GM12801 (cell line): Measurements from ENCODE around the gene TMEM181.

Source experiments
- TF ChIP-seq, protein P1 (sequence below): IDR thresholded peaks from one replicate; pipeline ENCODE4 v1.5.1; 2011; ENCODE audit warnings: control low read depth; ENCODE audit not compliant: insufficient read length; ENCODE audit errors: extremely low read depth

The TMEM181 gene

DNA sequence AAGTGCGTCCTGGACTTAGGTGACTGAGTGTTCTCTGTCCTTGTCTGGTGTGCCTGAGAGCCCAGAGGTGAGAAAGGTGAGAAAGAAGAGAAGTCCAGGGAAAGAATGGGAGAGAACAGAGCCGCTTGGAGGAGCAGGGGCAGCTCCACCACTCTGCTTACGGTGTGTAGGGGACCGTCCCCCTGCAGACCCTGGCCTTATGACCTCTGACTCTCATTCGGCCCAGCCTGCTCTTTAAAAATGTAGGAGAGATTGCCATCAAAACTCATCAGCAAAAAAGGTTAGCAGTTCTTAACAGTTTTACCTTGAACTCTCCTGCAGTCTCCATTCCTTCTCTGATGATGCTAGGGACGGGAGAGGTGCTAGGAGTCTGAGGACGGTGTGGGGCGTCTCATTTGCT lies 2.0 kb downstream of the TMEM181 start:
- TF ChIP-seq, protein P1, sequence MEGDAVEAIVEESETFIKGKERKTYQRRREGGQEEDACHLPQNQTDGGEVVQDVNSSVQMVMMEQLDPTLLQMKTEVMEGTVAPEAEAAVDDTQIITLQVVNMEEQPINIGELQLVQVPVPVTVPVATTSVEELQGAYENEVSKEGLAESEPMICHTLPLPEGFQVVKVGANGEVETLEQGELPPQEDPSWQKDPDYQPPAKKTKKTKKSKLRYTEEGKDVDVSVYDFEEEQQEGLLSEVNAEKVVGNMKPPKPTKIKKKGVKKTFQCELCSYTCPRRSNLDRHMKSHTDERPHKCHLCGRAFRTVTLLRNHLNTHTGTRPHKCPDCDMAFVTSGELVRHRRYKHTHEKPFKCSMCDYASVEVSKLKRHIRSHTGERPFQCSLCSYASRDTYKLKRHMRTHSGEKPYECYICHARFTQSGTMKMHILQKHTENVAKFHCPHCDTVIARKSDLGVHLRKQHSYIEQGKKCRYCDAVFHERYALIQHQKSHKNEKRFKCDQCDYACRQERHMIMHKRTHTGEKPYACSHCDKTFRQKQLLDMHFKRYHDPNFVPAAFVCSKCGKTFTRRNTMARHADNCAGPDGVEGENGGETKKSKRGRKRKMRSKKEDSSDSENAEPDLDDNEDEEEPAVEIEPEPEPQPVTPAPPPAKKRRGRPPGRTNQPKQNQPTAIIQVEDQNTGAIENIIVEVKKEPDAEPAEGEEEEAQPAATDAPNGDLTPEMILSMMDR: no peak

DNA sequence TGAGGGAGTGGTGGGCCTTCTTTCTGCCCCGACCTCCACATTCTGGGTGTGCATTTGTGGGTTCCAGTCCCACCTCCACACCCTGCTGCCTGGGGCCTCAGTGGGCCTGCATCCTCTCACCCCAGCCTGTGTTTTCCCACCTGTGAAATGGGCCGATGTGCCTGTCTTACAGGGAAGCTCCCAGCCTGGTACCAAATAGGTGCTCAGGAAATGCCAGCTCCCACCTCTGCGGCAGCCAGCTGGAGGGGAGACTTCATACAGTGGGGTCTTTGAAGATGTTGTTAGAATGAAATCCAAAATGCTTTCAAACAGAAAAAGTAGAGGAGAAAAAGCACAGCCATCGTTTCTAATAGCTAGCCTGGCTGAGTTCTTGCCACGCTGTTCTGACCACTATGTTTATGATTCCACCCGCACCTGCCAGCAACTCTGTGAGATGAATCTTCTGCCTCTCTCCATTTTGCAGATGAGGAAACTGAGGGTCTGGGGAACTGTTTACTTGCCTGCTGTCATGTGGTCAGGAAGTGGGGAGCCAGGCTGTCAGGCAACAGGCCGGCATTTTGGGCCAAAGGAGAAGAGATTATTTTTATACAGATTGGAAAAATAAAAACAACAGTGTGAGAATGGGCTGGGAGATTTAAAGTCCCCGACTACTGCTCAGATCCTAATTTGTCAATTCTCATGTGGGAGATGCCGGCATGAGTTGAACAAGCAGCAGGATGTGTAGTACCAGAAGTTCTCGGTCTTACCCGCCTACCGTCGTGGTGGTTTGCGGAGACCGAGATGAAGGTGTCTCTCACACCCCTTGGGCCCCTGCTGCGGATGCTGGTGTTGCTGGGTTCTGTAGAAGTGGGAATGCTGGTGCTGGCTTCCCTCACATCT lies 4.6 kb downstream of the TMEM181 start:
- TF ChIP-seq, protein P1: no peak

DNA sequence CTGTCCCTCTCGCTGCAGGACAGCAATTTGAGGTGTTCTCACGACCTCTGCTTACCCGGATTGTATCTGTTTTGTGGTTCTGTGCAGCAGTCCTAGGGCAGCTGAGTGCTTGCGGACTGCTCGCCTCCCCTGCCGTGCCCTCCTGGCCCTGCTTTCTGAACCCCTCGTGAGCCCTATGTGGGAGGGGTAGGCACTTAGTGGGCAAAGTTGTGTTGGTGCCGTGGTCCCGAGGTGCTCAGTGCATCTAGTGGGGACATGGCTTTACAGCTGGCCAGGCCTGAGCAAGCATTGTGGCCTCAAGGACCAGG lies 5.2 kb downstream of the TMEM181 start:
- TF ChIP-seq, protein P1: no peak

DNA sequence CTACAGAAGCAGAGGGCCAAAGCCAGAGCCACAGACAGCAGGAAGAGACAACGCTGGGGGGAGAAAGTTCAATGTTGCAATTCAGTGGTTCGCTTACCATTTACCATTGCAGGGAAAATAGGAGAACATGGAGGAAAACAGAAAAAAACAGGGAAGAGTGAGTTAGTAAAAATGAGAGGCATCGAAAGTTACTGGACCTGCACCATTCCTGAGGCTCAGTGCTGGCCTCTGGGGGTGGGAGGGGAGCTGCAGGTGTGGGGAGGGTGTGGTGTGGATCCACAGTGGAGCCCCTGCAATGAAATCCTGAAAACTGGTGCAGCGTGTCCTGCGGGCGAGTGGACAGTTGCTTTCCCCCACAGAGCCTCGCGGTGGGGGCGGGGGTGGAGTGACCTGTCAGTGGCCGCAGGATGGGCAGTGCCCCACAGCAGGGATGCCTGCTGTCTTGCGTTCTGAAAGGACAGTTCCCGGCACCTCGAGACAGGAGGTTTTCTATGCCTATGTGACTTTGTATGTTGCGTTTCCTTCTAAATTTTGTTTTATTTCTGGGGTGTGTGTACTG lies 5.7 kb downstream of the TMEM181 start:
- TF ChIP-seq, protein P1: no peak

DNA sequence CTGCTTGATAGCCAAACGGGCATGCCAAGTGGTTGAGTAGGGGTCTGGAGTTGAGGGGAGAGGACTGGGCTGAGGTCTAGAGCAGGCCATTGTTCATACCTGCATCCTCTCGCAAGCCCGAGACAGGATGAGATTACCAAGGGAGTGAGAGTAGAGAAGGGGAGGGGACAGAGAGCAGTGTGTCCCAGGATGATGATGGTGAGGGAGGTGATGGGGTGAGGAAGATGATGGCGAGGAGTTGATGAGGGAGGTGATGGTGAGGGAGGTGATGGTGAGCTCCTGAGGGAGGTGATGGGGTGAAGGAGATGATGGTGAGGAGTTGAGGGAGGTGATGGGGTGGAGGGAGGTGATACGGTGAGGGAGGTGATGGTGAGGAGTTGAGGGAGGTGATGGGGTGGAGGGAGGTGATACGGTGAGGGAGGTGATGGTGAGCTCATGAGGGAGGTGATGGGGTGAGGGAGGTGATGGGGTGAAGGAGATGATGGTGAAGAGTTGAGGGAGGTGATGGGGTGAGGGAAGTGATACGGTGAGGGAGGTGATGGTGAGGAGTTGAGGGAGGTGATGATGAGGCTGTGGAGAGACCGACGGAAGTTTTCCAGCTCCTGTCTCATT lies 6.4 kb downstream of the TMEM181 start:
- TF ChIP-seq, protein P1: no peak

DNA sequence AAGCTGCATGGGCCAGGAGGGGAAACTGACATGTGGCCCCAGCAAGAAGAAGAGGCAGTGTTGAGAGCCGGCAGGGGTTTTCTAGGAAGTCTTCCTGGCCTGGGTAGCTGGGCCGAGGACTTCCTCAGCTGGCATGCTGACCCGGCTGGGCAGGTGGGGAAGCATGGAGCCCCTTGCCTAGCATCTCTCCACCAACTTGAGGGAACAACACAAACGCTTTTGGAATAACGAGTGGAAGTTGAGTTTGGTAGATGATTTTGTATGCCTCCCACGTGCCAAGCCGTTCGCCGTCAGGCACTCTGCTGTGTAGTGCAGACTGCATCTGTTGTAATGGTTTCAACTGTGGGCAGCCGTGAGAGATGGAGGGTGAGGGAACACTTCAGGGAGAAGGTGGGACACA lies 7.3 kb downstream of the TMEM181 start:
- TF ChIP-seq, protein P1: no peak

DNA sequence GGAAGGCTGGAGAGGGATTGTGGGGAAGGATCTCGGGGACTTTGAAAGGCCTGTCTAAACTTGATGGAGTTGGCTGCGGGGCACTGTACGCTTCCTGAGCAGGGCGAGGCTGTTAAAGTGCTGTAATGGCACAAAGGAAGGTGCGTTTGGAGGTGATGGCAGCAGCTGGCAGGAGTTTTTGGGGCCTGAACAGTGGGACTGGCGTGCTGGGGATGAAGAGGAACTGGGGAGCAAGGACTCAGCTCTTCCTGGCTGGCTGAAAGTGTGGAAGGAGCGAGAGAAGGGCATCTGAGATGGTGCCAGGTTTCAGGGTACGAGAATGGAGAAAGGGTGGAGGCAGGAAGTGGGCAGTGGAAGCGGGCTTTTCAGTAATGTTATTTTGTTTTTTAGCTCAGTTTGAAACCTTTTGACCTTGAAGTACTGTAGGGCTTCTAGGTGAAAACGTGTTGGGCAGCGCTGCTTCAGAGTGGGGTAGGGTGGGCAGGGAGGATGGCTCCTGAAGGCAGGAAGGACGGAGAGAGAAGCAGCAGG lies 8.0 kb downstream of the TMEM181 start:
- TF ChIP-seq, protein P1: no peak
